HG03039 (cell line): ENCODE results near the gene TEX261.

Experiments
- ATAC-seq: cut with Tn5 transposase; IDR thresholded peaks from one replicate; pipeline ENCODE4 v1.9.1; 2021; ENCODE audit warnings: mild to moderate bottlenecking, moderate library complexity; ENCODE audit not compliant: unreplicated experiment

Gene TEX261

GRCh38 chr2:70982971-70983370, 11.7 kb downstream of the TEX261 start:
- ATAC-seq = no peak

- no peak for ATAC-seq
Measured at GRCh38 chr2:70981866-70982810, 12.5 kb downstream of the TEX261 start.

GRCh38 chr2:70981421-70981820, 13.3 kb downstream of the TEX261 start:
- no peak for ATAC-seq

- no peak for ATAC-seq
Measured at GRCh38 chr2:70979626-70980025, 15.0 kb downstream of the TEX261 start.

- ATAC-seq = no peak
Measured at GRCh38 chr2:70979180-70979488, 15.5 kb downstream of the TEX261 start.

GRCh38 chr2:70978341-70979179, 16.1 kb downstream of the TEX261 start, which contains the start of gene ANKRD53:
ANKRD53 (plus strand) TSS chr2:70978630; CDS start chr2:70978646, 16 bp downstream.
- ATAC-seq = no peak

GRCh38 chr2:70977605-70978205, 17.0 kb downstream of the TEX261 start:
- no peak for ATAC-seq

GRCh38 chr2:70975237-70975636, 19.4 kb downstream of the TEX261 start:
- ATAC-seq = no peak

GRCh38 chr2:70974592-70974991, 20.1 kb downstream of the TEX261 start:
- ATAC-seq = no peak

- no peak for ATAC-seq
Measured at GRCh38 chr2:70967189-70967588, 27.5 kb downstream of the TEX261 start.

GRCh38 chr2:70966681-70967080, 28.0 kb downstream of the TEX261 start:
- ATAC-seq = no peak

- ATAC-seq = no peak
Measured at GRCh38 chr2:70965506-70965905, 29.2 kb downstream of the TEX261 start.

- peak; percentile 57 for ATAC-seq
Measured at GRCh38 chr2:70964596-70965386, 29.9 kb downstream of the TEX261 start.

- ATAC-seq = no peak
Measured at GRCh38 chr2:70964133-70964532, 30.5 kb downstream of the TEX261 start.

GRCh38 chr2:70962885-70963878, 31.5 kb downstream of the TEX261 start:
- ATAC-seq = no peak

GRCh38 chr2:70962211-70962884, 32.3 kb downstream of the TEX261 start:
- ATAC-seq = no peak

GRCh38 chr2:70961648-70961994, 33.1 kb downstream of the TEX261 start:
- no peak for ATAC-seq

- ATAC-seq = no peak
Measured at GRCh38 chr2:70960833-70961647, 33.6 kb downstream of the TEX261 start.
